ENCODE measurements around the gene SLIT3. TPM values are rescaled to one million over a fixed set of nuclear protein-coding genes. Genes with fewer than 3 reads are reported as not detected.

SLIT3 gene
- total and polyA plus RNA-seq, 4 donors = 4.6 to 48.5 (median 19.8) TPM

- H3K4me3 ChIP-seq = no peak overlapping the region
- H3K27ac ChIP-seq (ENCODE audit: low read depth in 1 of 2, low read length in 1 of 2) = no peak overlapping the region
- H3K9ac ChIP-seq (ENCODE audit: insufficient read depth in 1 of 2, low read length in 2 of 2) = no peak overlapping the region
- TF ChIP-seq CTCF (IDR thresholded peaks at IDR 0.05; ENCODE audit: control extremely low read depth, extremely low read depth) = no peak
- DNase-seq = no peak
- WGBS, 2 donors = 80 to 86% methylated on average over 3 of the region's 3 CpGs
- H3K4me1 ChIP-seq (ENCODE audit: control insufficient read depth in 5 of 5, insufficient read depth in 5 of 5, low read length in 5 of 5) = peaks cover 0 to 8% (median 2%) of the 10 kb centered on the region in 5 donors
- no peaks in the 10 kb centered on the region for H3K36me3 ChIP-seq (ENCODE audit: control insufficient read depth in 4 of 4, insufficient read depth in 4 of 4, low read length in 4 of 4)
- H3K9me3 ChIP-seq (ENCODE audit: control insufficient read depth in 4 of 4, insufficient read depth in 3 of 4, low read length in 3 of 4) = no peaks in the 10 kb centered on the region
- no peak for ATAC-seq (ENCODE audit: insufficient read depth, low FRiP score)
- H3K27me3 ChIP-seq (ENCODE audit: control insufficient read depth in 3 of 3, insufficient read depth in 3 of 3, low read length in 2 of 3) = no peaks in the 10 kb centered on the region
These were observed 305.9 kb downstream of the SLIT3 start for GRCh38 chr5:168995024-168995423.

GRCh38 chr5:168992687-168993086, 308.3 kb downstream of the SLIT3 start:
- DNase-seq = peak; percentile 64 to 75 (median 67)

GRCh38 chr5:168992016-168992415, 308.9 kb downstream of the SLIT3 start:
- H3K4me3 ChIP-seq = no peak overlapping the region
- no peaks in the 10 kb centered on the region for H3K36me3 ChIP-seq (ENCODE audit: control insufficient read depth in 4 of 4, insufficient read depth in 4 of 4, low read length in 4 of 4)
- DNase-seq = peak; percentile 50 to 70 (median 64)
- no peak for TF ChIP-seq CTCF (IDR thresholded peaks at IDR 0.05; ENCODE audit: control extremely low read depth, extremely low read depth)
- H3K9me3 ChIP-seq (ENCODE audit: control insufficient read depth in 4 of 4, insufficient read depth in 3 of 4, low read length in 3 of 4) = no peaks in the 10 kb centered on the region
- no peaks in the 10 kb centered on the region for H3K27me3 ChIP-seq (ENCODE audit: control insufficient read depth in 3 of 3, insufficient read depth in 3 of 3, low read length in 2 of 3)
- no peak overlapping the region for H3K9ac ChIP-seq (ENCODE audit: insufficient read depth in 1 of 2, low read length in 2 of 2)
- H3K27ac ChIP-seq (ENCODE audit: low read depth in 1 of 2, low read length in 1 of 2) = no peak overlapping the region
- WGBS, 2 donors = 53 to 76% methylated on average over 5 of the region's 5 CpGs
- peaks cover 0 to 11% (median 2%) of the 10 kb centered on the region in 5 donors for H3K4me1 ChIP-seq (ENCODE audit: control insufficient read depth in 5 of 5, insufficient read depth in 5 of 5, low read length in 5 of 5)
- ATAC-seq (ENCODE audit: insufficient read depth, low FRiP score) = no peak

More at GRCh38 chr5:168992687-168993086, 308.3 kb downstream of the SLIT3 start:
- Histone ChIP-seq H3K4me3 (no peak overlapping the region), H3K9me3 (ENCODE audit: control insufficient read depth in 4 of 4, insufficient read depth in 3 of 4, low read length in 3 of 4) (no peaks in the 10 kb centered on the region), H3K27ac (ENCODE audit: low read depth in 1 of 2, low read length in 1 of 2) (no peak overlapping the region), H3K36me3 (ENCODE audit: control insufficient read depth in 4 of 4, insufficient read depth in 4 of 4, low read length in 4 of 4) (no peaks in the 10 kb centered on the region), H3K27me3 (ENCODE audit: control insufficient read depth in 3 of 3, insufficient read depth in 3 of 3, low read length in 2 of 3) (no peaks in the 10 kb centered on the region), H3K9ac (ENCODE audit: insufficient read depth in 1 of 2, low read length in 2 of 2) (no peak overlapping the region), H3K4me1 (ENCODE audit: control insufficient read depth in 5 of 5, insufficient read depth in 5 of 5, low read length in 5 of 5) (peaks cover 0 to 11% (median 2%) of the 10 kb centered on the region in 5 donors)
- TF ChIP-seq CTCF (IDR thresholded peaks at IDR 0.05; ENCODE audit: control extremely low read depth, extremely low read depth) = no peak
- WGBS, 2 donors = 58 to 77% methylated on average over 11 of the region's 11 CpGs
- no peak for ATAC-seq (ENCODE audit: insufficient read depth, low FRiP score)

- no peak for TF ChIP-seq CTCF (IDR thresholded peaks at IDR 0.05; ENCODE audit: control extremely low read depth, extremely low read depth)
- Histone ChIP-seq H3K4me1 (ENCODE audit: control insufficient read depth in 5 of 5, insufficient read depth in 5 of 5, low read length in 5 of 5) (peaks cover 0 to 11% (median 2%) of the 10 kb centered on the region in 5 donors), H3K27ac (ENCODE audit: low read depth in 1 of 2, low read length in 1 of 2) (no peak overlapping the region), H3K4me3 (no peak overlapping the region), H3K9me3 (ENCODE audit: control insufficient read depth in 4 of 4, insufficient read depth in 3 of 4, low read length in 3 of 4) (no peaks in the 10 kb centered on the region), H3K36me3 (ENCODE audit: control insufficient read depth in 4 of 4, insufficient read depth in 4 of 4, low read length in 4 of 4) (no peaks in the 10 kb centered on the region), H3K9ac (ENCODE audit: insufficient read depth in 1 of 2, low read length in 2 of 2) (no peak overlapping the region), H3K27me3 (ENCODE audit: control insufficient read depth in 3 of 3, insufficient read depth in 3 of 3, low read length in 2 of 3) (no peaks in the 10 kb centered on the region)
- ATAC-seq (ENCODE audit: insufficient read depth, low FRiP score) = no peak
- DNase-seq = no peak
- WGBS, 2 donors = 81 to 88% methylated on average over 2 of the region's 2 CpGs
These were observed 309.6 kb downstream of the SLIT3 start for GRCh38 chr5:168991311-168991710.
